GM12891 (cell line): Measurements from ENCODE around the gene CCDC157.

Experiments used
- DNase-seq: peaks from one replicate; pipeline ENCODE4 v3.0.0; 2011; ENCODE audit warnings: low spot score; ENCODE audit not compliant: insufficient read length
- FAIRE-seq: peaks from 2 replicates; lab custom pipeline; 2011; peaks lifted over from hg19 to GRCh38; lab: Jason Lieb, UNC
- PAX5 ChIP-seq: IDR thresholded peaks from 2 replicates; pipeline ENCODE4 v1.6.1; 2011; ENCODE audit warnings: low read length, moderate library complexity, mild to moderate bottlenecking; ENCODE audit not compliant: insufficient read depth, severe bottlenecking
- POLR2A ChIP-seq: IDR thresholded peaks from 2 replicates; pipeline ENCODE4 v1.6.1; 2011; ENCODE audit warnings: low read depth, low read length, control low read depth
- POLR2AphosphoS5 ChIP-seq: IDR thresholded peaks from 2 replicates; pipeline ENCODE4 v1.6.1; 2011; ENCODE audit warnings: low read depth, low read length, control low read depth
- POU2F2 ChIP-seq: IDR thresholded peaks from 2 replicates; pipeline ENCODE4 v1.6.1; 2011; ENCODE audit warnings: low read depth, mild to moderate bottlenecking, control low read depth, low read length, moderate library complexity
- SPI1 ChIP-seq: IDR thresholded peaks from 2 replicates; pipeline ENCODE4 v1.6.1; 2011; ENCODE audit warnings: low read depth, low read length, control low read depth
- TAF1 ChIP-seq: IDR thresholded peaks from 2 replicates; pipeline ENCODE4 v1.6.1; 2011; ENCODE audit warnings: low read depth, low read length, control low read depth

CCDC157 gene

DNA sequence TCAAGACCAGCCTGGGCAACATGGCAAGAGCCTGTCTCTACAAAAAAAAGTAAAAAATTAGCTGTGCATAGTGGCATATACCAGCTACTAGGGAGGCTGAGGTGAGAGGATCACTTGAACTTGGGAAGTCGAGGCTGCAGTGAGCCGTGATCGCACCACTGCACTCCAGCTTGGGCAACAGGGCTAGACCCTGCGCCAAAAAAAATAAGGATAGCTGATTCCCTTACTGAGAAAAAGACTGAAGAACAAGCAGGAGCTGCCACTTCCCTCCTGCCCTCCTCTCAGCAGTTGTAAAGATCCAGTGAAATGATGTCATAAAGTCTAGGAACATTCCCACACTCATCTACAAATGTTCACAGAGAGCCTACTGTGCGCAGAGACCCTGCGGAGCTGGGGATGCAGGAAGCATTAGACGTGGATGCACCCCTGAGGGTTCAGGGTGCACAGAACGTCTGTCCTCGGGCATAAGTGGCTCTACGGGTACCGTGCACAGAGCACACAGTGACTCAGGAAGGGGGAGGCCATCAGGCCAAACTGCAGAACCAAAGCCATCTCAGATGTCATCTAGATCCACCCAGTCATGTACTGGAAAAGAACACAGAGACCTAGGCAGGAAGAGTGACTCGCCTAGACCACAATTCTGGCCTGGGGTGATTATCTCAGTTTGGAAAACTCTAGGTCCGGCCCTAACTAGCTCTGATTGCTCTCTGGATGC is 51.7 kb downstream of the CCDC157 start:
- TF ChIP-seq PAX5, result no peak
- no peak for DNase-seq
- no peak for FAIRE-seq

DNA sequence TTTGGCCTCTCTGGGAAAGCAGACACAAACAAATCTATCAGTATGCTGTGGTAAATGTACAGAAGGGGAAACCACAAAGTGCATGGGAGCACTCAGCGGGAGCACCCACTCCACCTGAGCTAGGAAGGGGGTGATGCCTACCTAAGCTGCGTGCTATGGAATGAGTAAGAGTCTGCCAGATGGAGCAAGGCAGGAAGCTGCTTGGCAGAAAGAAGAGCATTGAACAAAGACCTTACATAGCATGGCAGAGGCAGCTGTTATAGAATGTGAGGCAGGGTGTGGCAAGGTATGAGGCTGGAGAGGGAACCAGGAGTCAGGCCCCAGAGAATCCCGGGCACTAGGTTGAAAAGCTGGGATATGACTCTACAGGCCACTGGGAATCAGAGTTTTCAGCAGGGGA is 55.0 kb downstream of the CCDC157 start:
- TF ChIP-seq SPI1, result no peak
- TF ChIP-seq POLR2A, result no peak
- TF ChIP-seq TAF1, result no peak
- TF ChIP-seq PAX5, result no peak
- no peak for TF ChIP-seq POU2F2
- TF ChIP-seq POLR2AphosphoS5, result no peak
- FAIRE-seq (no peak), DNase-seq (no peak)

DNA sequence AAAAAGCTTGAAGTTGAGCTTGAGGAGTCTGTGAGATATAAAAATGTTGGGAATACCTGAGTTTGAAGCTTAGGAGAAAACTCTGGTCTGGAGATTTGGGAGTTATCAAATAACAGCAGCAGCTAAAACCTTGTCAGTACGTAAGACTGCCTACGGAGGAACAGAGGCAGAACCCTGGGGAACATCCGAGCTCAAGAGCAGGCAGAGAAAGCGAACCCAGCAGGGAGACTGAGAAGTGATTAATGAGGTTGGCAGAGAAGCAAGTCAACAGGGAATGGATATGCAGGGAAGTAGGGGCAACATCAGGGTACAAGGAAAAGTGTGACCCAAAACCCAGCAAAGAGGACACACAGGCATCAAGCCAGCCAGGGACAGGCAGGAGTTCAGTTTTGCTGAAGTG is 56.2 kb downstream of the CCDC157 start:
- FAIRE-seq (no peak), DNase-seq (no peak)
- TF ChIP-seq POLR2AphosphoS5, result no peak
- no peak for TF ChIP-seq TAF1
- TF ChIP-seq POLR2A, result no peak
- TF ChIP-seq PAX5, result no peak
- TF ChIP-seq POU2F2, result no peak
- TF ChIP-seq SPI1, result no peak

DNA sequence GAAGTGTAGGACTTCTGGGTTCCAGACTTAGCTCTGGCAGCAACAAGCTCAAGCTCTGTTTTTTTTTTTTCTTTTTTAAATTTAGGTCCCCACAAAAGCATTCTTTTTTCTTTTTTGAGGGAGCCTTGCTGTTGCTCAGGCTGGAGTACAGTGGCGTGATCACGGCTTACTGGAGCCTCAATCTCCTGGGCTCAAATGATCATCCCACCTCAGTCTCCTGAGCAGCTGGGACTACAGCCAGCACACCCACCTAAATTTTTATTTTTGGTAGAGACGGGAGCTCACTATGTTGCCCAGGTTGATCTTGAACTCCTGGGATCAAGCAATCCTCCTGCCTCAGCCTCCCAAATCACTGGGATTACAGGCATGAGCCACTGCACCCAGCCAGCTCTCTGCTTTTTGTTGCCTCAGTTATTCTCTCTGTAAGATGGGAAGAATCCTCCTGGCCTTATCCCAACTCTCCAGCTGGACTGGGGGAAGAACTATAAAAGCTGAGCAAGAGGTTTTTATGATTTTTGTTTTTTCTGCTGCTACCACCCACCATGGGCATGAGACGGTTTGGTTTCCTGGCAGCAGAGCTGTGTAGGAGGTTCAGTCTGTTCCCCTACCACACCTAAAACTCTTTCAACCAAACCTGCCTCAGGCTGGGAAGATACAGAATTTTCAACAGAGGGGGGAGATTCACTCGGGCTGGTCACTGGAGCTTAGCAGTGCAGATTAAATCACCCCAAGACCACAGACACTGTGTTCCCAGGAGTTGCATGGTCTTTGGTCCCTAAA is 57.1 kb downstream of the CCDC157 start:
- DNase-seq (no peak), FAIRE-seq (no peak)
- TF ChIP-seq POU2F2 (no peak), SPI1 (no peak), POLR2AphosphoS5 (no peak), TAF1 (no peak), PAX5 (no peak), POLR2A (no peak)

DNA sequence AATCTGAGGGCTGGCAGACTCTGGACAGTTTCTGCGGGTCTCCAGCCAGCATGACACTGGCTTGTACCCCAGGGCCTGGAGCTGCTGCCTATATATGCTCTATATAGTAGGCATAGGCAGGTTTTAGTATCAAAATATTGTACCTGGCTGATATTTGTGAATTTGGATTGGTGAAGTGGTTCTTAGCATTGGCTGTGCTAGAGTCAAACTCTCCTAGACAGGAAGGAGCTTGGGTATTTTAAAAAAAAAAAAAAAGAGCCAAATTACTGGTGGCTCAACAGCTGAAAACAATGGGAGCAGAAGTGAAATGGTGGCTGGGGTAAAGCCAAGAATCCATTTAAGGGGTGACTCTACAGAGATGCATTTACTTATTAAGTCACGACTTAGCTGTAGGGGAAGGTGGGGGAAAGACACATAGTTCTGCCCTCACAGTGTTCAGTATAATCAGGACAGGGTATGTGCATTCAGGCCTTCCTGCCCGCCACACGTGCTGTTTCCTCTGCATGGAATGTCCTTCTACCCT is 57.8 kb downstream of the CCDC157 start:
- no peak for DNase-seq
- no peak for FAIRE-seq
- no peak for TF ChIP-seq POLR2AphosphoS5
- TF ChIP-seq TAF1, result no peak
- no peak for TF ChIP-seq PAX5

DNA sequence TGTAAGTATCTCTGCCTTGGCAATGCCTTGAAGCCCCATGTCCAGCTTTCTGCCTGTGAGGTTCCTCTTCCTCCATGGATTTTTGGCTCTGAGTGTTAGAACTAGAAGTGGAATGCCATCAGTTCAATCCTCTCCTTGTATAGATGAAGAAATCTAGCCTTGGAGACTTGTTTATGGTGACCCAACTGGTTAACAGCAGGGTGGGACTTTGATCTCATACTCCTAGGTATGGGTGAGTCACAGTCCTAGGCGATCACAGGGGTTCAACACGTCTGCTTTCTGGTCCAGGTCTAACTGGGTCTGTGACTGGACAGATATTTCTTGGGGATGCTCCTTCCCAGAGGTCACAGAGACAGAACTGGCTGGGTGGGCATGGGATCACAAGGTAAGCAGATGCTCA is 59.6 kb downstream of the CCDC157 start:
- FAIRE-seq (no peak), DNase-seq (no peak)
- TF ChIP-seq SPI1 (no peak), POLR2A (no peak), POU2F2 (no peak), TAF1 (no peak), POLR2AphosphoS5 (no peak)

DNA sequence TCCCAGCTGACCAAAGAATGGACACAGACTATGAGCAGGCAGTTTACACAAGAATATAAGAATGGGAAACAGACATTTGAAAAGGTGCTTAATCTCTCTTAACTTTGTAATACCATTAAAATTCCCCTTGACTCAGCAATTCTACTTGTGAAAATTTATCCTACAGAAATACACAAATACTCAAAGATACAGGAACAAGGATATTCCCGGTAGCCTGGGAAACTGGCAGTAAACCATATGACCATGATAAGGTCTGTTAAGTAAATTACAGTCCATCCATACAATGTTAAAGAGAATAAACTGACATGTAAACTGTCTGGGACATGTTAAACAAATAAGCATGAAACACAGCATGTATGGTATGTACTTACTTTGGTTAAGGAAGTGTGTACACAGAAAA is 60.0 kb downstream of the CCDC157 start:
- FAIRE-seq (no peak), DNase-seq (no peak)
- TF ChIP-seq PAX5 (no peak), SPI1 (no peak), POLR2A (no peak), POLR2AphosphoS5 (no peak), POU2F2 (no peak), TAF1 (no peak)

DNA sequence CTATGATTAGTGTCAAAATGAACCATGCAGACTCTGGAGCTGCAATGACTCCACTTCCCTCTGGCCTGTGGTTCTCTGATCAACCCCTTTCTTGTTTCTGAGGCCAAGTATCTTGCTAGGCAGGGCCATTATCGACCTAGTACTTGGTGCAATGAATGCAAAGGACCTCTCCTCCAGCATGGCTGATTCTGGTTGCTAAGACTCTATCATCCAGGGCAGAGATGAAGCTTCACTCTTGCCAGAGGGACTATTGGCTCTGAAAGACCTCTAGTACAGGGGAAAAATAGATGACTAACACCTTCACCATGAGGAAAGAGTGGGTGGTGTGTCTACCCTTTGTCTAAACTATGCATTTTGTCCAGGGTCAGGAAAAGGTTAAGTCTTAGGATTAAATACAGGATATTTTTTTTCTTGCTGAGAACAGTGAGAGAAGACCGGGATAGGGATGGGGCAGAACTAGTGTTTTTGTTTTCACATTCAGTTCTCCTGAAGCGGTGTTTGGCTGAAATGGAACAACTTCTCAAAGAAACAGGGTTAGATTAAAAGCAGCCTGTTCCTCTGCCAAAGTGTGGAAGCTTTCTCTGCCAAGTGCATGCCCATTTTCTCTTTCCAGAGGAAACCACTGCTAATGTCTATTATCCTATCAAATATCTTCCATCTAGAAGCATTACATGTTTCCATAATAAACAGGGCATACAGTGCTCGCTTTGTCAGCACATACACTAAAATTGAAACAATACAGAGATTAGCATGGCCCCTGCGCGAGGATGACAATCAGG is 63.7 kb downstream of the CCDC157 start:
- TF ChIP-seq PAX5 (no peak), POLR2AphosphoS5 (no peak), SPI1 (no peak), POLR2A (no peak), TAF1 (no peak), POU2F2 (no peak)
- FAIRE-seq (no peak), DNase-seq (no peak)
